LNCaP clone FGC (cell line): ENCODE data around the gene ZDHHC9.

Experiments used
- DNase-seq: peaks from one replicate; pipeline ENCODE4 v3.0.0-alpha.2; 2011; ENCODE audit warnings: low read depth
- H3K4me3 ChIP-seq: 2 replicates; pipeline ENCODE4 v1.5.1; 2011; ENCODE audit warnings: mild to moderate bottlenecking, low read depth, low read length, control low read depth
- CTCF ChIP-seq: IDR thresholded peaks from 2 replicates; pipeline ENCODE4 v1.5.1; 2012; ENCODE audit warnings: mild to moderate bottlenecking; ENCODE audit not compliant: control insufficient read depth, insufficient read depth; ENCODE audit errors: extremely low read depth

ZDHHC9 gene

GRCh38 chrX:129846716-129847115 is 3.0 kb upstream of the ZDHHC9 start:
- DNase-seq = no peak
- TF ChIP-seq CTCF = no peak
- no peak overlapping the region for H3K4me3 ChIP-seq

- no peak for DNase-seq
- H3K4me3 ChIP-seq = no peak overlapping the region
- TF ChIP-seq CTCF = no peak
Observed at GRCh38 chrX:129845616-129846190, 2.0 kb upstream of the ZDHHC9 start.

- peak overlapping the region; percentile 56 for H3K4me3 ChIP-seq
- no peak for TF ChIP-seq CTCF
- DNase-seq = no peak
Observed at GRCh38 chrX:129843209-129843458, 552 bp downstream of the ZDHHC9 start.

- TF ChIP-seq CTCF = no peak
- H3K4me3 ChIP-seq = peak overlapping the region; percentile 56
- DNase-seq = peak; percentile 43
Observed at GRCh38 chrX:129842510-129843208, 1.0 kb downstream of the ZDHHC9 start.

GRCh38 chrX:129840344-129840743 is 3.3 kb downstream of the ZDHHC9 start:
- no peak for TF ChIP-seq CTCF
- no peak overlapping the region for H3K4me3 ChIP-seq
- DNase-seq = no peak

- no peak for DNase-seq
- H3K4me3 ChIP-seq = no peak overlapping the region
- TF ChIP-seq CTCF = no peak
Observed at GRCh38 chrX:129836827-129837226, 6.9 kb downstream of the ZDHHC9 start.
